Stomach (tissue), 4 donors: ENCODE data around the gene POGLUT2.

Experiments
- POLR2A ChIP-seq, 4 donors: fragments of 450-650 bp; IDR thresholded peaks; one replicate each; pipeline ENCODE4 v1.6.1; 2016; ENCODE audit warnings: antibody characterized with exemption in 4 of 4, control low read depth in 2 of 4, mild to moderate bottlenecking in 1 of 4, moderate library complexity in 1 of 4
- POLR2AphosphoS5 ChIP-seq, 3 donors: sonication (generic); formaldehyde crosslinking; IDR thresholded peaks; one replicate each; pipeline ENCODE4 v1.6.1; 2016; ENCODE audit warnings: antibody characterized with exemption in 3 of 3
- TF ChIP-seq, protein P1 (sequence below), 7 experiments: fragments of 450-650 bp in 4 of 7; fragments of 200-600 bp in 3 of 7; sonication (generic) in 3 of 7; IDR thresholded peaks; one replicate each; pipeline ENCODE4 v1.5.1; 2016 to 2019; ENCODE audit warnings: antibody characterized with exemption in 7 of 7, control low read depth in 2 of 7, mild to moderate bottlenecking in 1 of 7

- TF ChIP-seq, protein P1, sequence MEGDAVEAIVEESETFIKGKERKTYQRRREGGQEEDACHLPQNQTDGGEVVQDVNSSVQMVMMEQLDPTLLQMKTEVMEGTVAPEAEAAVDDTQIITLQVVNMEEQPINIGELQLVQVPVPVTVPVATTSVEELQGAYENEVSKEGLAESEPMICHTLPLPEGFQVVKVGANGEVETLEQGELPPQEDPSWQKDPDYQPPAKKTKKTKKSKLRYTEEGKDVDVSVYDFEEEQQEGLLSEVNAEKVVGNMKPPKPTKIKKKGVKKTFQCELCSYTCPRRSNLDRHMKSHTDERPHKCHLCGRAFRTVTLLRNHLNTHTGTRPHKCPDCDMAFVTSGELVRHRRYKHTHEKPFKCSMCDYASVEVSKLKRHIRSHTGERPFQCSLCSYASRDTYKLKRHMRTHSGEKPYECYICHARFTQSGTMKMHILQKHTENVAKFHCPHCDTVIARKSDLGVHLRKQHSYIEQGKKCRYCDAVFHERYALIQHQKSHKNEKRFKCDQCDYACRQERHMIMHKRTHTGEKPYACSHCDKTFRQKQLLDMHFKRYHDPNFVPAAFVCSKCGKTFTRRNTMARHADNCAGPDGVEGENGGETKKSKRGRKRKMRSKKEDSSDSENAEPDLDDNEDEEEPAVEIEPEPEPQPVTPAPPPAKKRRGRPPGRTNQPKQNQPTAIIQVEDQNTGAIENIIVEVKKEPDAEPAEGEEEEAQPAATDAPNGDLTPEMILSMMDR (IDR thresholded peaks at IDR 0.05) = no peak
- TF ChIP-seq POLR2AphosphoS5 (IDR thresholded peaks at IDR 0.05) = no peak
- no peak for TF ChIP-seq POLR2A (IDR thresholded peaks at IDR 0.05)
Observed at GRCh38 chr13:102817241-102817640, 18.5 kb upstream of the POGLUT2 start.
